IPS-15b (cell line): ENCODE data around the gene CABP7.

Experiments used
- H3K27me3 ChIP-seq: one replicate; pipeline ENCODE4 v1.6.1; 2013; ENCODE audit warnings: low read length; ENCODE audit not compliant: control insufficient read depth, insufficient read depth
- H3K36me3 ChIP-seq: one replicate; pipeline ENCODE4 v1.6.1; 2013; ENCODE audit warnings: low read length; ENCODE audit not compliant: control insufficient read depth, insufficient read depth
- H3K4me1 ChIP-seq: one replicate; pipeline ENCODE4 v1.6.1; 2013; ENCODE audit warnings: mild to moderate bottlenecking, low read length; ENCODE audit not compliant: control insufficient read depth, insufficient read depth
- H3K4me3 ChIP-seq: one replicate; pipeline ENCODE4 v1.5.1; 2013; ENCODE audit warnings: low read depth, low read length
- H3K9ac ChIP-seq: one replicate; pipeline ENCODE4 v1.6.1; 2013; ENCODE audit warnings: low read depth, mild to moderate bottlenecking, low read length
- H3K9me3 ChIP-seq: one replicate; pipeline ENCODE4 v1.6.1; 2013; ENCODE audit warnings: mild to moderate bottlenecking, low read length; ENCODE audit not compliant: control insufficient read depth, insufficient read depth

CABP7 gene

DNA sequence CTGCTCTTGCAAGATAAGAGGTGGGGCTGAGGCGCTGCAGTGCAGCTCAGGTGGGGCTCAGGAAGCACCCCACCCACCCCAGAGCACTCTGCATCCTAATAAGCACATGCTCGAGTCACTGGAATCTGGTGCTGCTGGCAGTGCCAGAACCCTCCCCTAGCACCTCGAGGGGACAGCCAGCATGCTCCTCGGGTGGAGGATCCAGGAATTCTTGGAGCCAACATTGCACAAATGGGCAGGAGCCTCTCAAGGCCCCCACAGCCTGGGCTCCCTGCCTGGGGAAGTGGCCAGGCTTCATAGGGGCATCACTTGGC, 27.5 kb upstream of the CABP7 start:
- H3K27me3 ChIP-seq: no peaks in the 10 kb centered on the region
- peaks cover 37% of the 10 kb centered on the region for H3K4me1 ChIP-seq
- no peaks in the 10 kb centered on the region for H3K9me3 ChIP-seq
- H3K4me3 ChIP-seq: no peak overlapping the region
- H3K36me3 ChIP-seq: peaks cover 16% of the 10 kb centered on the region
- peak overlapping the region; percentile 32 for H3K9ac ChIP-seq

DNA sequence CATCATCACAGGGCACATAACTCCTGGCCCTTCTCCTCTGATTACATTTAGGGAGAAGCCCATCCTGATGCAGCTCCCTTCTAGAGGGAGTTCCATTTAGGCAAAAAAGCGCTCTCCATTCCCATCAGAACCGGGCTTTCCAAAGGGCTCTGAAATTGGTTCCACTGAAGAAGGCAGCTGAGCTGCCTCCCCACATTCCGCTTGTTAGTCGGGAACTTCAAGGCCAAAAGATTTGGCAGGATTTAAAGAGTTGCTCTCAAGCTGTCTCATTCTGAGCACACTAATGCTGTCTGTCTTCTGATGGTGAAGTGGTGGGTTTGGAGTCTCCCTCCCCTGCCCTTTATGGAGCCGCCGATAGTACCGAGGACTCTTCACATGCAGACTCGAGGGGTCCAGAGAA, 26.6 kb upstream of the CABP7 start:
- no peaks in the 10 kb centered on the region for H3K9me3 ChIP-seq
- peaks cover 37% of the 10 kb centered on the region for H3K4me1 ChIP-seq
- no peaks in the 10 kb centered on the region for H3K27me3 ChIP-seq
- H3K4me3 ChIP-seq: no peak overlapping the region
- H3K36me3 ChIP-seq: peaks cover 16% of the 10 kb centered on the region
- H3K9ac ChIP-seq: no peak overlapping the region

DNA sequence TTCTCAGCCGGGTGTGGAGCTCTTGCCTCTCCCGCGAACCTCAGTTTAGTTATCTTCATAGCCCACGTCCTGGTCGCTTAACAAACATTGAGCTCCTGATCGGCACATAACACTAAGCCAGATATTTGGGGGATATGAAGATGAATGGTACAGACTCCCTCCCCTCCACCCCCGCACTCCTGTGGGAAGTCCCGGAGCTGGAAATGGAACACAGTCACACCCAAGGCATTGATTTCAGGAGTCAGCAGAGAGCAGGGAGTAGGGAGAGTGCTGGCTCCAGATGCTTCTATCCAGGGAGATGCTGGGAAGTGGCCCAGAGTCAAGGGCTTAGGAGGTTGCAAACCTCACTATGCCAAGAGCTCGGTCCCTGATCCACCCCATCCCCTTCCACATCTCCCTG, 26.1 kb upstream of the CABP7 start:
- no peak overlapping the region for H3K4me3 ChIP-seq
- no peak overlapping the region for H3K9ac ChIP-seq
- no peaks in the 10 kb centered on the region for H3K9me3 ChIP-seq
- H3K4me1 ChIP-seq: peaks cover 37% of the 10 kb centered on the region
- no peaks in the 10 kb centered on the region for H3K27me3 ChIP-seq
- H3K36me3 ChIP-seq: peaks cover 16% of the 10 kb centered on the region

DNA sequence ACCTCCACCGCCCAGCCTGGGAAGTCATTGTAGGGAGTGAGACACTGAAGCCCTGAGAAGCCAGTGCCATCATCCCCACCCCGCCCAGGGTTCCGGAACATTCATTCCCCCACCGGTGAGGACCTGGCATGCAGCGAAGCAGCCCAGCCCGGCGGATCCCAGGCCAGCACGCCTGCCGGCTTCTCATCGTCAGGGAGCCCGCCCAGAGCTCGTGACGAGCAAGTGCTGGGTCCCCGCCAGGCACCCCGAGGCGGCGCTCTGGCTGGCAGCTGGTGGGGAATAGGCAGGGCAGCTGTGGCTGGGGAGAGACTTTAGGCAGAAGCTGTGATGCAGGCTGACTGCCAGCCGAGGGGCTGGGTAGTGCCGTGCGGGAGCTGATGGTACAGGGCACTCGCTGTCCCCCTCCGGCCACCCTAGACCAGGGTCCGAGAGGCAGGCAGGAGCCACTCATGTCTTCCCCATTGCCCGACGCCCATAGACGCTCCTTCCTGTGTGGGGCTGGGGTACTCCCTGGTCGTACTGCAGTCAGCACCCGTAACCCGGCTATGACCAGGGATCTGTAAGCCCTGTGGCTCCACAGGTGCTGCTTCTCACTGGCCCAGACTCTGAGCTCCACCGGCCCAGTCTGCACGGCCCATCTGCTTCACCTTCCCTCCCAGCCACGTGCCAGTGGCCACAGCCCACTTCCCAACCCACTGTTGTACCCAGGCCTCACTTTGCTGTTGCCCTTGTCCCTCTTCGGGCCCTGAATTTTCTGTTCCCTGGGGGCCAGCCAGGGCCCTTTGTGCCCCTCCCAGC, 24.5 kb upstream of the CABP7 start:
- Histone ChIP-seq H3K4me1 (peaks cover 25% of the 10 kb centered on the region), H3K36me3 (peaks cover 16% of the 10 kb centered on the region), H3K4me3 (no peak overlapping the region), H3K27me3 (no peaks in the 10 kb centered on the region), H3K9ac (no peak overlapping the region), H3K9me3 (no peaks in the 10 kb centered on the region)

DNA sequence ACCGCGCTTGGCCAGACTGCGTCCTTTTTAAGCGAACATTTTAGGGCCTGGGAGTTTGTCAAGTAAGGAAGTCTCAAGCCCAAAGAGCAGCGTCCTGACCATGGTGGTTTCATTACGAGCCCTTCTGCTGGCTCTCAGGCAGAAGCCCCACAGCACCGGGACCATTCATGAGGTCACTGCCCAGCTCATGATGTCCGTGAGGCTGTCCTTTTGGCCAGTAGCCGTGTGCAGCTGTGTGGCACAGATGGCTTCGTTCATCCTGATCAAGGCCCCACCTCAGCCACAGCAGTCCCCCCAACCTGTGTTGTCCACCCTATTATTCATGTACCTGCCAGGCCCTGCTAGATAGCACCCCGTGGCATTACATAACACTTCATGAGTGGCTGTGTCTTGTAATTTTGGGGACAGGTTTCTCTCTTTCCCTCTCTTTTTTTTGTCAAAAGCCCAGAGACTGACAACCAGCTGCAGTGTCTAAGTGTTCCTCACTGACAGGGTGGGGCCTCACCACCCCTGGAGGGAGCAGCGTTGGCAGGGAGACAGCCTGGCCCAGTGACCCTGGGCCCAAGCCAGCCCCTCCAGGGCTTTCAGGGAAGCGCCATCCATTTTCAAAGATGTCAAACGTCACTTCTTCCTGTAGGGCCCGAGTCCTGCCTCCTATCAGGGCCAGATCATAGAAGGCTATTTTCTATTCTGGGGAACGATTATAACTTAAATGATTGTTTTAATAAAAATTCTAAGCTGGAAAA, 21.8 kb upstream of the CABP7 start:
- Histone ChIP-seq H3K9me3 (no peaks in the 10 kb centered on the region), H3K27me3 (peaks cover 13% of the 10 kb centered on the region), H3K4me3 (no peak overlapping the region), H3K4me1 (peaks cover 20% of the 10 kb centered on the region), H3K36me3 (peaks cover 16% of the 10 kb centered on the region), H3K9ac (no peak overlapping the region)

GRCh38 chr22:29700206-29700899, 19.4 kb upstream of the CABP7 start:
- peaks cover 16% of the 10 kb centered on the region for H3K27me3 ChIP-seq
- H3K4me3 ChIP-seq: no peak overlapping the region
- peaks cover 31% of the 10 kb centered on the region for H3K4me1 ChIP-seq
- no peak overlapping the region for H3K9ac ChIP-seq
- peaks cover 10% of the 10 kb centered on the region for H3K36me3 ChIP-seq
- H3K9me3 ChIP-seq: no peaks in the 10 kb centered on the region

GRCh38 chr22:29700900-29701154, 19.0 kb upstream of the CABP7 start:
- Histone ChIP-seq H3K27me3 (peaks cover 16% of the 10 kb centered on the region), H3K4me1 (peaks cover 31% of the 10 kb centered on the region), H3K4me3 (peak overlapping the region; percentile 30), H3K9ac (no peak overlapping the region), H3K36me3 (peaks cover 6% of the 10 kb centered on the region), H3K9me3 (no peaks in the 10 kb centered on the region)

GRCh38 chr22:29701155-29701999, 18.4 kb upstream of the CABP7 start:
- H3K27me3 ChIP-seq: peaks cover 16% of the 10 kb centered on the region
- H3K4me3 ChIP-seq: peak overlapping the region; percentile 30
- H3K4me1 ChIP-seq: peaks cover 34% of the 10 kb centered on the region
- no peak overlapping the region for H3K9ac ChIP-seq
- peaks cover 1% of the 10 kb centered on the region for H3K36me3 ChIP-seq
- no peaks in the 10 kb centered on the region for H3K9me3 ChIP-seq

GRCh38 chr22:29702000-29702930, 17.5 kb upstream of the CABP7 start:
- Histone ChIP-seq H3K4me3 (peak overlapping the region; percentile 46), H3K4me1 (peaks cover 34% of the 10 kb centered on the region), H3K9ac (no peak overlapping the region), H3K9me3 (no peaks in the 10 kb centered on the region), H3K36me3 (no peaks in the 10 kb centered on the region), H3K27me3 (peaks cover 16% of the 10 kb centered on the region)

DNA sequence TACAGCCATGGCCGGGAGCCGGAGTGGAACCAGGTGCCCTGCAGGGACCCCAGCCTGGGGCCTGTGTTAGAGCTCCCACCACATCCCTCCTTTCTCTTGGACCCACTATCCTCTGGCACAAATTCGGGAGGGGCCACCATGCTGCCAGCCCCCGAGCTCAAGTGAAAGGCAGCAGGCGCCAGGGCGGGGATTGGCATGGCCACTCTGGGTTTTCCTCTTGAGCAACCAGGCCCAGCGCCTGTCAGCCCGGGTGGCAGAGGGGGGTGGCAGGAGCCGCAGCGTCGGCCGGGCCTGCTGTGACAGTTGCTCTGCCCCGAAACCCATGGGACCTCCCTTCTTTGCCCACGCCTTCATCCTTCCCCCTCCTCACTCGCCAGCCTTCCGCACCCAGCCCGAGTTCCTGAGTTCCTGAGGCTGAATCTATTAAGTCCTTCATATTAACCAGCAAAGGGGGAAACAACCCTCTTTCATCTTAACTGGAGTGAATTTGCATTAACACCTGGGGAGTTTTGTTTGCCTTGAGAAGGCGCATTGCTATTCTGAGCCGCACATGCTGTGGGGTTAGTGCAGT, 16.8 kb upstream of the CABP7 start:
- Histone ChIP-seq H3K27me3 (peaks cover 16% of the 10 kb centered on the region), H3K4me1 (peaks cover 34% of the 10 kb centered on the region), H3K9me3 (no peaks in the 10 kb centered on the region), H3K4me3 (peak overlapping the region; percentile 46), H3K36me3 (no peaks in the 10 kb centered on the region), H3K9ac (no peak overlapping the region)
